Glutamatergic neuron (in vitro differentiated cells): ENCODE results near the gene CEACAM7. TPM values are rescaled to one million over a fixed set of nuclear protein-coding genes. Genes with fewer than 3 reads are reported as not detected.
A peak's percentile ranks its signal among the peaks of the same experiment; 100 is the strongest.

Experiments used
- DNase-seq: peaks from one replicate; pipeline ENCODE4 v3.0.0; 2022
- H3K27ac Mint-ChIP-seq: one replicate; pipeline ENCODE4 v1.8.0; 2020; ENCODE audit warnings: mild to moderate bottlenecking, mixed read lengths, inconsistent platforms; ENCODE audit not compliant: unreplicated experiment
- H3K27me3 Mint-ChIP-seq: one replicate; pipeline ENCODE4 v1.8.0; 2020; ENCODE audit warnings: mild to moderate bottlenecking, moderate library complexity, mixed read lengths, inconsistent platforms; ENCODE audit not compliant: unreplicated experiment
- H3K36me3 Mint-ChIP-seq: one replicate; pipeline ENCODE4 v1.8.0; 2020; ENCODE audit warnings: mild to moderate bottlenecking, mixed read lengths, inconsistent platforms; ENCODE audit not compliant: unreplicated experiment
- H3K4me1 Mint-ChIP-seq: one replicate; pipeline ENCODE4 v1.8.0; 2020; ENCODE audit warnings: mild to moderate bottlenecking, low read depth, mixed read lengths, inconsistent platforms; ENCODE audit not compliant: unreplicated experiment
- H3K4me3 Mint-ChIP-seq: one replicate; pipeline ENCODE4 v1.8.0; 2020; ENCODE audit warnings: mild to moderate bottlenecking, mixed read lengths, inconsistent platforms; ENCODE audit not compliant: unreplicated experiment
- H3K9me3 Mint-ChIP-seq: one replicate; pipeline ENCODE4 v1.8.0; 2020; ENCODE audit warnings: mild to moderate bottlenecking, moderate library complexity, mixed read lengths, inconsistent platforms; ENCODE audit not compliant: unreplicated experiment
- CTCF ChIP-seq: fragments of 200-600 bp; sonication (generic); IDR thresholded peaks from one replicate; pipeline ENCODE4 v1.5.0; 2021; ENCODE audit not compliant: partially characterized antibody, unreplicated experiment
- total RNA-seq: library from RNA; stranded (reverse); fragmentation: NEBNext Ultra II Directional; extraction: Animal tissue kit (Norgen Biotek cat#: 25700); gene quantifications from one replicate; pipeline ENCODE4 v1.2.1, GENCODE V29; 2021; ENCODE audit not compliant: unreplicated experiment

Gene CEACAM7
- total RNA-seq, 1 donor from 2014 or later: not detected

GRCh38 chr19:41646589-41647204, 41.4 kb downstream of the CEACAM7 start:
- peak; percentile 45 for DNase-seq
- Mint-ChIP-seq H3K27ac (no peak overlapping the region), H3K4me1 (no peaks in the 10 kb centered on the region), H3K36me3 (no peaks in the 10 kb centered on the region), H3K4me3 (no peak overlapping the region), H3K27me3 (no peaks in the 10 kb centered on the region), H3K9me3 (no peaks in the 10 kb centered on the region)
- peak; percentile 66 for TF ChIP-seq CTCF

GRCh38 chr19:41641879-41642485, 46.1 kb downstream of the CEACAM7 start:
- H3K27me3 Mint-ChIP-seq: no peaks in the 10 kb centered on the region
- H3K27ac Mint-ChIP-seq: no peak overlapping the region
- H3K4me3 Mint-ChIP-seq: no peak overlapping the region
- no peaks in the 10 kb centered on the region for H3K36me3 Mint-ChIP-seq
- H3K9me3 Mint-ChIP-seq: no peaks in the 10 kb centered on the region
- H3K4me1 Mint-ChIP-seq: no peaks in the 10 kb centered on the region
- peak; percentile 98 for TF ChIP-seq CTCF
- peak; percentile 76 for DNase-seq

DNA sequence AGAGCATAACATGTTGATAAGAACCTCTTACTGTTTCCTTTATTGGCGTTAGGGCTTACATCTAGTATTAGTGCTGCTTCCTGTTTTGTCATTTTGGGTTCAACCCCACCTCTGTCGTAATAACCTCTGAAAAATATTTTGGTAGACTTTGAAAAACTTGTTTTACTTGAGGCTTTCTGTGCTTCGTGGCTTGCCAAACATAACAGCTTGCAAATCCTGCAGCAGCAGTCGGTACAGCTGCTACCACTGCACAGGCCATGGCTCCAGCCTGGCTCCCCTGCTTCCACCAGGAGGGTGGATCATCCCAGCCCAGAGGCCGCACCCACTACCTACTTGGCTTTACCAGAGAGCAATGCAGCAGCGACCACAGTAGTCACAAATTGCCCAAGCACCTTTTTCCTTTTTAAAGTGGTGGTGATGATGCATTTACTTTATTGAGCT, 49.4 kb downstream of the CEACAM7 start:
- H3K4me3 Mint-ChIP-seq: no peak overlapping the region
- no peak overlapping the region for H3K27ac Mint-ChIP-seq
- H3K36me3 Mint-ChIP-seq: no peaks in the 10 kb centered on the region
- no peak for DNase-seq
- peaks cover 8% of the 10 kb centered on the region for H3K9me3 Mint-ChIP-seq
- peaks cover 2% of the 10 kb centered on the region for H3K27me3 Mint-ChIP-seq
- no peak for TF ChIP-seq CTCF
- H3K4me1 Mint-ChIP-seq: no peaks in the 10 kb centered on the region

DNA sequence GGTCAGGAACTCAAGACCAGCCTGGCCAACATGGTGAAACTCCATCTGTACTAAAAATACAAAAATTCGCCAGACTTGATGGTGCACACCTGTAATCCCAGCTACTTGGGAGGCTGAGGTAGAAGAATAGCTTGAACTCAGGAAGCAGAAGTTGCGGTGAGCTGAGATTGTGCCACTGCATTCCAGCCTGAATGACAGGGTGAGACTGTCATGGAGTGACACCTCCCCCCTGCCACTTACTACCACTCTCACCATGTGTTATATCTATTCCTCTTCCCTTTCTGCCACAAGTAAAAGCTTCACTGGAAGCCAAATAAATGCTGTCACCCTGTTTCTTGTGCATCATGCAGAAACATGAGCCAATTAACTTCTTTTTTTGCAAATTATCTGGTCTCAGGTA, 50.6 kb downstream of the CEACAM7 start:
- H3K9me3 Mint-ChIP-seq: peaks cover 8% of the 10 kb centered on the region

More for the DNA sequence above, 50.6 kb downstream of the CEACAM7 start:
- H3K4me3 Mint-ChIP-seq: no peak overlapping the region
- no peak for TF ChIP-seq CTCF
- H3K27ac Mint-ChIP-seq: no peak overlapping the region
- H3K4me1 Mint-ChIP-seq: no peaks in the 10 kb centered on the region
- no peaks in the 10 kb centered on the region for H3K36me3 Mint-ChIP-seq
- peaks cover 2% of the 10 kb centered on the region for H3K27me3 Mint-ChIP-seq
- DNase-seq: no peak
